BJ (cell line): ENCODE results near the gene KBTBD2. TPM values are rescaled to one million over a fixed set of nuclear protein-coding genes. Genes with fewer than 3 reads are reported as not detected.
"Not testable (repeated sequence)": the region's sequence is repeated elsewhere in the genome, so short reads cannot be mapped to it uniquely, and the experiment has no call there.

Experiments used
- CTCF ChIA-PET: fragments of 350-600 bp; formaldehyde crosslinking; extraction: SDS; loops from one replicate; lab custom pipeline; 2021; ENCODE audit warnings: antibody characterized with exemption, inconsistent platforms; lab: Yijun Ruan, JAX
- POLR2A ChIA-PET: fragments of 300-600 bp; sonication (Branson Sonifier 250); formaldehyde crosslinking; extraction: SDS; loops from one replicate; lab custom pipeline; 2021; ENCODE audit warnings: antibody characterized with exemption; lab: Charles Lee
- DNase-seq: peaks from one replicate; pipeline ENCODE4 v3.0.0-alpha.2; 2011; ENCODE audit warnings: low read depth
- H3K27me3 ChIP-seq: 2 replicates; pipeline ENCODE4 v1.6.0; 2011; ENCODE audit warnings: low read length; ENCODE audit not compliant: control insufficient read depth, insufficient read depth
- H3K36me3 ChIP-seq: 2 replicates; pipeline ENCODE4 v1.5.1; 2011; ENCODE audit warnings: low read length; ENCODE audit not compliant: control insufficient read depth, insufficient read depth
- H3K4me3 ChIP-seq: 2 replicates; pipeline ENCODE4 v1.5.1; 2011; ENCODE audit warnings: low read depth, mild to moderate bottlenecking, control low read depth, low read length
- CTCF ChIP-seq: IDR thresholded peaks from 2 replicates; pipeline ENCODE4 v1.5.1; 2011; ENCODE audit warnings: low read depth, mild to moderate bottlenecking, control low read depth, inconsistent platforms, low read length, moderate library complexity; ENCODE audit not compliant: insufficient read depth
- polyA plus RNA-seq: library from polyadenylated mRNA; depleted of rRNA; stranded (reverse); fragments of >200 nt; gene quantifications from 2 replicates; pipeline ENCODE4 v1.2.3, GENCODE V29; 2011

The KBTBD2 gene
- polyA plus RNA-seq, 1 experiment, result 12.6 TPM

GRCh38 chr7:32901629-32902028 is 10.1 kb upstream of the KBTBD2 start:
- POLR2A ChIA-PET, result no interaction called here
- CTCF ChIA-PET, result no interaction called here
- Histone ChIP-seq H3K36me3 (no peaks in the 10 kb centered on the region), H3K27me3 (no peaks in the 10 kb centered on the region), H3K4me3 (no peak overlapping the region)
- TF ChIP-seq CTCF, result no peak
- DNase-seq, result no peak

DNA sequence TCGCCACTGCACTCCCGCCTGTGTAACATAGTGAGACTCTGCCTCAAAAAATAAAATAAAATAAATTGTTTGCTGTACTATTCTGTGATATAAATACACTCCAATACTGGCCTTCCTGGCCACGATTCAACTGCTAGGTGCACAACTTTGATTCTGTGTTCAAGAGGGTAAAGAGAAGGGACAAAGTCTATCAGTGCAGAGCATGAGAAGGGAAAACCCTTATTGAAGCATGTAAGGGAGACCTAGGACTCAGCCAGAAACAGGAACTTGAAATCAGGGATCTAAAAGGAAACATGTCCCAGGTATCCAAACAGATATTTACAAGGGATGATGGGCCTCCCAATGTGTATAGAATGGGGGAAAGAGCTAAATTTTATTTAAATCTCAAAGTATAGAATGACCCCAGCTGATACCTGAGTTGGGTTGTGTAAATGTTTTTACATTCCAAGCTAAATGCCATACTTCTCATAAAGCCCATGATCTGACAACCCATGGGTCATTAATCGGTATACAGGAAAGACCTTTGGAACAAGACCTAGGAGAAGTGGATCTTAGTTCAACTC is 9.0 kb upstream of the KBTBD2 start:
- DNase-seq, result no peak
- ChIA-PET CTCF (interaction anchor here (0.6 kb wide), 1 partner anchor 43 kb away, joined by 3 read pairs; no protein-coding TSS in a partner anchor), POLR2A (no interaction called here)
- no peak overlapping the region for H3K4me3 ChIP-seq
- no peaks in the 10 kb centered on the region for H3K27me3 ChIP-seq
- H3K36me3 ChIP-seq, result no peaks in the 10 kb centered on the region
- no peak for TF ChIP-seq CTCF

GRCh38 chr7:32897376-32897775 is 5.8 kb upstream of the KBTBD2 start:
- H3K27me3 ChIP-seq, CTCF ChIA-PET, POLR2A ChIA-PET: not testable (repeated sequence)

DNA sequence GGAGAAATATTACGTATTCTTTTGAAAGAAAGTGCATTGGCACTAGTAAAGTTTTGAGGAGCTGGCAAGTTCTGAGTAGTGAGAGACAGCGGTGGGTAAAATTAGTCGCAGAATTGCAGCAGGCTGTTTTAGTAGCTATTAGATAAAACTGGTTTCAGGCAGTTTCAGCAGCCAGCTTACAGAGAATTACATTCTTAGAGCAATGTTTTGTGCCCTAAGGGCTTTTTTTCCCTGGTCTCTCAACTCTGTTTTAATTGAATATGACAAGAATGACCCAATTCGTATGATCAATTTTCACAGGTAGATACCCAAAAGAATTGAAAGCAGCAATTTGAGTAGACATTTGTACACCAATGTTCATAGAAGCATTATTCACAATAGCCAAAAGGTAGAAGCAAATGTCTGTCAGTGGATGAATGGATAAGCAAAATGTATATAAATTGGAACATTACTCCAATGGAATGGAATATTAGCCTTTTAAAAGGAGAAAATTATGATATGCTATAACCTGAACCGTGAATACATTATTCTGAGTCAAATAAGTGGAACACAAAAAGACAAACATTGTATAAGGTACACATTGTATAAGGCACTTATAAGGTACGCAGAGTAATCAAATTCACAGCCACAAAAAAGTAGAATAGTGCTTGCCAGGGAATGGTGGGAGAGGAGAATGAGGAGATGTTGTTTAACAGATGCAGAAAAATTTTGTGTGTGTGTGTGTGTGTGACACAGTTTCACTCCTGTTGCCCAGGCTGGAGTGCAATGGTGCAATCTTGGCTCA is 5.2 kb upstream of the KBTBD2 start:
- POLR2A ChIA-PET, result no interaction called here
- H3K36me3 ChIP-seq, result no peaks in the 10 kb centered on the region
- no peak for DNase-seq
- CTCF ChIA-PET, result no interaction called here
- TF ChIP-seq CTCF, result no peak
- no peaks in the 10 kb centered on the region for H3K27me3 ChIP-seq
- H3K4me3 ChIP-seq, result no peak overlapping the region

More at GRCh38 chr7:32897376-32897775, 5.8 kb upstream of the KBTBD2 start:
- H3K4me3 ChIP-seq, DNase-seq, H3K36me3 ChIP-seq: not testable (repeated sequence)

DNA sequence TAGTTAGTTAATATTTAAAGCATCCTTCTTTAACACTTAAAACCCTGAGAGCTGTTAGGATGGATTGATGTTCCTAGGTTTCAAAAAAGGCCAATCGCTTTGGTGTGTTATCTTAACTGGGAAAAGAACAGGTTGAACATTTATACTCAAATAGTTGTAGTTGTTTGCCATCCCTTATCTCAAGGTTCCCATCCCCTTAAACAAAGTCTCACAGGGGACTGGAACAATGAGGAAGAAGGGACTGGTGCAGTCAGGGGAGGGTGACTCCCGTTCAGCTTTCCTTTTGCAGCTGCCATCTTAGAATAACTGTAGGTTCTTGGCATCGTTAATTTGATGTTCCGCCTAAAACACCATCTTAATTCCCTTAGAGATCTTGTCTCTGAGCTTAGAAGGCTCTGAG is 2.6 kb upstream of the KBTBD2 start:
- Histone ChIP-seq H3K36me3 (no peaks in the 10 kb centered on the region), H3K27me3 (no peaks in the 10 kb centered on the region), H3K4me3 (no peak overlapping the region)
- TF ChIP-seq CTCF, result no peak
- DNase-seq, result no peak
- ChIA-PET POLR2A (no interaction called here), CTCF (interaction anchor here (0.8 kb wide), 1 partner anchor 19 kb away, joined by 3 read pairs; no protein-coding TSS in a partner anchor)
